Muscle layer of duodenum (tissue), 2 donors: ENCODE measurements around the gene SH3D19.
A peak's percentile ranks its signal among the peaks of the same experiment; 100 is the strongest.
"Not testable (repeated sequence)": the region's sequence is repeated elsewhere in the genome, so short reads cannot be mapped to it uniquely, and the experiment has no call there.

Experiments
- H3K27ac ChIP-seq: one replicate; pipeline ENCODE4 v1.7.0; 2013; ENCODE audit warnings: mild to moderate bottlenecking, low read length
- H3K27me3 ChIP-seq: one replicate; pipeline ENCODE4 v1.7.0; 2013; ENCODE audit warnings: low read depth, mild to moderate bottlenecking, control low read depth, low read length
- H3K36me3 ChIP-seq, 2 donors: one replicate each; pipeline ENCODE4 v1.7.0; 2013; ENCODE audit warnings: low read length in 2 of 2, control low read depth in 1 of 2, mild to moderate bottlenecking in 1 of 2; ENCODE audit not compliant: insufficient read depth in 2 of 2, control insufficient read depth in 1 of 2
- H3K4me1 ChIP-seq, 2 donors: one replicate each; pipeline ENCODE4 v1.7.0; 2013; ENCODE audit warnings: low read length in 2 of 2, mild to moderate bottlenecking in 2 of 2, control low read depth in 1 of 2, moderate library complexity in 1 of 2; ENCODE audit not compliant: insufficient read depth in 2 of 2, control insufficient read depth in 1 of 2
- H3K4me3 ChIP-seq, 2 donors: one replicate each; pipeline ENCODE4 v1.7.0; 2013; ENCODE audit warnings: low read length in 2 of 2, low read depth in 1 of 2, mild to moderate bottlenecking in 1 of 2
- H3K9me3 ChIP-seq, 2 donors: one replicate each; pipeline ENCODE4 v1.7.0; 2013; ENCODE audit warnings: low read length in 2 of 2, control low read depth in 1 of 2, mild to moderate bottlenecking in 1 of 2; ENCODE audit not compliant: control insufficient read depth in 1 of 2
- donor health status: healthy.

SH3D19 gene

DNA sequence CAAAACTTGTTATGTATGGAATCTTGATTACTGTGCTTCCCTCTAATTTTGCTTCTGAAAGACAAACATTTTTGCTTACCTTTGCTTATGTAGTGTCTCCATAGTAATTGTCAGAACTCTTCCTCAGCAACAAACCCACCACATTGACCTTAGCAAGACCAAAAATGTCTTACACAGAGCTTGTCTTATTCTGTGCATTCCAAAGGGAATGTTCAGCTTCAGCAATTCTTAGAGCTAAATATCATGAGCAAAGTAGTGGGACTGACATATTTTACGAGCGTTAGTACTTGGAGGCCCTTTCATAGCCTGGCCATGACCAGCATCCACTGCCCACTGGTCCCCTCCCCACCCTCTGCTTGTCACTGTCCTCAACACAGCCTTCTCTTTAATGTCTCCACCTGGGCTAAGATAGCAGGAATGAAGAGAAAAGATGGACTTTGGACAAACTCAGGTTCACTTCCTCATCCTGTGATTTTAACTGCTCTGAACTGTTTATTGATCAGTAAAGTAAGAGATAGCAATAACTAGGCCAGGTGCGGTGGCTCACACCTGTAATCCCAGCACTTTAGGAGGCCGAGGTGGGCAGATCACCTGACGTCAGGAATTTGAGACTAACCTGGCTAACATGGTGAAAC is 15.5 kb upstream of the SH3D19 start:
- Histone ChIP-seq H3K36me3 (no peaks in the 10 kb centered on the region), H3K9me3 (no peaks in the 10 kb centered on the region), H3K4me1 (no peaks in the 10 kb centered on the region), H3K27me3 (no peaks in the 10 kb centered on the region), H3K4me3 (no peak overlapping the region), H3K27ac (no peak overlapping the region)

DNA sequence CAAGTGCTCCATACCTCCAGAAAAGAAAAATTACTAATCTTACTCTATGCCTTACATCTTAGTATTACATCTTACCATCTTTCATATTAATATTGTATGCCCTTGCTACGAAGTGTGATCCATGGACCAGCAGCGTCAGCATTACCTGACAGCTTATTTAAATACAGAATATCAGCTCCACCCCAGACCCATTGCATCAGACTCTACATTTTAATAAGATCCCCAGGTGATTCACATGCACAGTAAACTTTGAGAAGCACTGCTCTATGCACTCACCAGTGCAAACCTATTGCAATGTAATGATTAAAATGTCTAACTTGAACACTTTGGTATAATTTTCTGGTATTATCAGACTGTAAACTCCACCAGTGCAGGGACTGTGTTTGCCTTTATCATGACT is 14.1 kb upstream of the SH3D19 start:
- Histone ChIP-seq H3K9me3 (no peaks in the 10 kb centered on the region), H3K4me3 (no peak overlapping the region), H3K4me1 (no peaks in the 10 kb centered on the region), H3K27ac (no peak overlapping the region), H3K36me3 (no peaks in the 10 kb centered on the region), H3K27me3 (no peaks in the 10 kb centered on the region)

DNA sequence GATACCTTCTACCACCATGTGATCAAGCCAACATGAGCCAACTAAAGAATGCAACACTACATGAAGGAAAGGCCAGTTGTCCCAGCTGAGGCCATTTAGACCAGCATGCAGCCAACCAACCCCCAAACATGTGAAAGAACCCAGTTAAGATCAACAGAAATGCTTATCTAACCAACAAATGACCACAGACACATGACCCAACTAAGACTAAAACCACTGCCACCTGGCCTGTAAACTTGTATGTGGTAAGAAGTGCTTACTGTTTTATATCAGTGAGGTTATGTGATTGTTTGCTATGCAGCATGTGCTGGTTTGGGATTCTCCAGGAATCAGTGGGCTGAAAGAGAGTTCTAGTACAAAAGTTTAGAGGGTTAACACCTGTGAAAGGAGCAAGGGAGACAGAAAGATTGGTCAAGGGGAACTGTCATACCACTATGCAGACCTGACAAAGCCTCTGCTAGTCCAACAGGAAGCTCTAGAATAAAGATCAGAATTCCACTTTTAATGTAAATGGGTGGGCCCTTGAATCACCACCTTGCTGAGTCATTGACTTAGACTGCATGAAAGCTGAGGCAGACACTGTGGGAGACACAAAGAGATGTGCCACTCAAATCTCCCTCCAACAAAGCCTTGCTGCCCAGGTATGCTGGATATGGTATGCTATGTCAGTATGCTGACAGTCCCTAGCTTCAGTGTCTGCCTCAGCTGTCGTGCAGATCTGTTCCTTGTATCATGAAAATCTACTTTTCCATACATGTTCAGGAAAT is 6.1 kb upstream of the SH3D19 start:
- no peaks in the 10 kb centered on the region for H3K27me3 ChIP-seq
- no peaks in the 10 kb centered on the region for H3K4me1 ChIP-seq
- no peaks in the 10 kb centered on the region for H3K36me3 ChIP-seq
- no peaks in the 10 kb centered on the region for H3K9me3 ChIP-seq
- no peak overlapping the region for H3K4me3 ChIP-seq
- H3K27ac ChIP-seq, result no peak overlapping the region

DNA sequence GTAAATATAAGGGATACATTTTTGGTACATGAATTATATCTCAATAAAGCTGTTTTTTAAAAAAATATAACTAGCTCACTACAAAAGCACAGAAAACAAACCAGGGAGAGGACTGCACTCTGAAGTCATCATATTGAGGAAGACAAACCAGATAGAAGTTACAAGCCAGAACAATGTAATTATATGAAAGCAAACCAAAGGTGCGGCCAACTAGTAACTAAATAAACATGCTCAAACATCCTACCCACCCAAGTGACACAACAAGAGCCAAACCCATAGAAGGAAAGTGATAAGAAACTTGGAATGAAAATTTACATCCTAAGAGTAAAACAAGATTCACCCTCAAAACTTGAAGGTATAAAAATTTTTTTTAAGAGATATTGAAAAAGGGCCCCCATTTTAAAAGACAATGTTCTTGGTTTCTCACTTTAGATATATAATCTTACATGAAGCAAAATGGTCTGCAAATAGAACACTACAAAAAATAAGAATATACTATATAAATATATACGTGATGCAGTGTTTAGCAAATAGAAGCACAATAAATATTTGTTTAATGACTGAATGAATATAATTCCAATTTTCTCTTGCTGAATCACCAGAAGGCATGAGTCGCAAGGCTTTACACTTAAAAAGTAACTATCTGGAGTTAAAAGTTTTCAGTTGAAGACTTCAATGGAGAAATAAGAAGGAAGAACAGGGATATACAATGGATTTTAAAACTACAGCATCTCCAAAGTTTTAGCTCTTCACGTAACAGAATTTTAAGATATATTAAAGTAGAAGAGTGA is 4.0 kb upstream of the SH3D19 start:
- Histone ChIP-seq H3K9me3 (no peaks in the 10 kb centered on the region), H3K36me3 (no peaks in the 10 kb centered on the region), H3K27ac (no peak overlapping the region), H3K4me1 (peaks cover 0 to 4% of the 10 kb centered on the region in 2 donors), H3K27me3 (no peaks in the 10 kb centered on the region), H3K4me3 (no peak overlapping the region)

DNA sequence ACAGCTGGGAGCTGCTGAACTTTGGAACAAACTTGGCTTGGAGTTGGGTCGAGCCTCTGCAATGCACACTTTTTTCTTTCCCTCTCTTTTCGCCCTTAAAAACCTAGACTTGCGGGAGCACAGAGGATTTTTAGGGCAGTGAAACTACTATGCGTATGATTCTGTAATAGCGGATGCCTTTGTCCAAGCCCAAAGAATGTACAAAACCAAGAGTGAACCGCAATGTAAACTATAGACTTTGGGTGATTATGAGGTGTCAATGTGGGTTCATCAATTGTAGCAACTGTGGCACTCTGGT is 493 bp upstream of the SH3D19 start:
- peak overlapping the region; percentile 87 for H3K27ac ChIP-seq
- no peaks in the 10 kb centered on the region for H3K27me3 ChIP-seq
- H3K4me1 ChIP-seq, result peaks cover 0 to 18% of the 10 kb centered on the region in 2 donors
- H3K4me3 ChIP-seq, result peak overlapping the region; percentile 71 to 80
- H3K9me3 ChIP-seq, result no peaks in the 10 kb centered on the region
- no peaks in the 10 kb centered on the region for H3K36me3 ChIP-seq

DNA sequence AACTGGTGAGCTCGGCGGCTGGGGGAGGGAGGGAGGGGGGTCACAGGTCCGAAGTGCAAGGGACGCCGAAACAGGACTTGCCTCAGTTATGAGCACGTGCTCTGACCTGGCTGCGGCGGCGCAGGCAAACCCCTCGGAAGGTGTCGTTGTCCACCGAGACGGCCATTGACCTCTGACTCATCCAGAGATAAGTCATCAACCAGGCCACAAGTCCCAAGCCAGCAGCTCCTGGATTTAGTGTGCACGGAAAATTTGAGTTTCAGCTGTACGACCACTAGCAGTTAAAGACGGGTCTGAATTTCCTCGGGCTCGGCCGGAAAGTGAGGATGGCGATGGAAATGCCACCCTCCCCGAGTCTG is 674 bp downstream of the SH3D19 start:
- H3K4me1 ChIP-seq, result peaks cover 0 to 18% of the 10 kb centered on the region in 2 donors

DNA sequence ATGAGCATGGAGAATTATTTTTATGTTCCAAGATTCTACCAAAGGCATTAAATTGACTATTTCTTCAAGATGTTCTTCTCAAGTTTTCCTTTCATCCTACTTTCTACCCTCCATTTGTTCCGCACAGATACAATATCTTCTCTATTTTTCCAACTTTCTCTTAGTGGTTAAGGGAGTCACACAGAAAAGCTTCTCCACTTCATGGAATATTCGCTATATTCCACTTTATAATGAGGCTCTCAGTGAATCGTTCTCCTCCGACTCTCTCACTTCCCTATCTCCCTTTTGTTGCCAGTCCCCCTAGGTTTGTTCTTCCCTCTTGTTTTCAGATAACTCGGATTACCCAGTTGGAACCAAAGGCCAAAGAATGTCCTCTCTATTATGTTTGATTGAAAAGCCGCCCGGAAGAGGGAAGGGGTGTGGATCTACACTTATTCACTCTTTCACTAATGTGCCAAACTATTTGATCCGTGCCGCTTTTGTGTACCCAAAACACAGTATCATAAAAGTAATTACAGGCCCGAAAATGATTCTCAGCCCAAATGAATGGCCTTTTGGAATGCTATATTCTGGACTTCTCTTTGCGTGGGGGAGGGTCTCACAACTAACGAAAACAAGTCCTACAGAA is 1.2 kb downstream of the SH3D19 start:
- peaks cover 0 to 18% of the 10 kb centered on the region in 2 donors for H3K4me1 ChIP-seq
- H3K4me3 ChIP-seq, result peak overlapping the region; percentile 75 to 80
- H3K9me3 ChIP-seq, result no peaks in the 10 kb centered on the region
- peak overlapping the region; percentile 87 for H3K27ac ChIP-seq
- no peaks in the 10 kb centered on the region for H3K36me3 ChIP-seq
- H3K27me3 ChIP-seq, result no peaks in the 10 kb centered on the region

More for the DNA sequence above, 674 bp downstream of the SH3D19 start:
- Histone ChIP-seq H3K27ac (peak overlapping the region; percentile 87), H3K9me3 (no peaks in the 10 kb centered on the region), H3K27me3 (no peaks in the 10 kb centered on the region), H3K36me3 (no peaks in the 10 kb centered on the region), H3K4me3 (peak overlapping the region; percentile 75 to 80)

DNA sequence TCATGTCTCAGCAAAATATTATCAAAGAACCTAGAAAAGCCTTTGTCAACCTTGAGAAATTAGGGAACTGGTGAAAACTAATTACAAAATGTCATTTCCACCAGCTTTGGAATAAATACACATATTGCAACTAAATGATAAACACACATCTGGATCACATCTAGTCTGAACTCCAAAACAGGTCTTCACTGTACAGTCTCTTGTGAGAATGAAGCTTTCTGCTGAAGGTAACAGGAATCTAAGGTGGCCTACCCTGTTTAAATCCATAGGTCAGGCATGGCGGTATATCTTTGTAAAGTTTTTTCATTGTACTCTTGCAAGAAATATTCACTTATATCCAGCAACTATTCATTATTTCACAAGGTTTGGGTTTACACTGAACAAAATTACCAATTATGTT is 1.7 kb downstream of the SH3D19 start:
- Histone ChIP-seq H3K9me3 (no peaks in the 10 kb centered on the region), H3K4me3 (peak overlapping the region; percentile 75 to 80), H3K36me3 (no peaks in the 10 kb centered on the region), H3K27ac (peak overlapping the region; percentile 87), H3K4me1 (peaks cover 0 to 18% of the 10 kb centered on the region in 2 donors), H3K27me3 (no peaks in the 10 kb centered on the region)

DNA sequence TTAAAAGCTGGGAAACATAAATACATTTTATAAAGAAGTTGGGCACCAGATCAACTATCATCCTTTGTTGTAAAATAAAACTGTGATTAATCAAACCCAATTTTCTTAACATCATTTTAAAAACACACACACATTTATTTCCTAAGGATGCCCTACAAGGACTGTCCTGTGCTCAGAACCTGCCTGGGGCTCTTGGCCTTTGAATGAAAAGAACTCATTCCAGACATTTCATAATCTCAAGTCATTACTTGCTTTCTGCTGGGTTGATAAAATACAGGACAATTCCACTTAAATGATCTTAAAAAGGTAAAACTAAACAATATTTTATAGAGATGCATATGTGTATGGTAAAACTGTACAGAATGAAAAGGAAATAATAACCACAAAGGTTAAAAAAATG is 2.8 kb downstream of the SH3D19 start:
- H3K27ac ChIP-seq, result peak overlapping the region; percentile 87
- H3K27me3 ChIP-seq, result no peaks in the 10 kb centered on the region
- no peaks in the 10 kb centered on the region for H3K36me3 ChIP-seq
- H3K4me1 ChIP-seq, result peaks cover 0 to 18% of the 10 kb centered on the region in 2 donors
- no peaks in the 10 kb centered on the region for H3K9me3 ChIP-seq
- peak overlapping the region; percentile 75 to 80 for H3K4me3 ChIP-seq

DNA sequence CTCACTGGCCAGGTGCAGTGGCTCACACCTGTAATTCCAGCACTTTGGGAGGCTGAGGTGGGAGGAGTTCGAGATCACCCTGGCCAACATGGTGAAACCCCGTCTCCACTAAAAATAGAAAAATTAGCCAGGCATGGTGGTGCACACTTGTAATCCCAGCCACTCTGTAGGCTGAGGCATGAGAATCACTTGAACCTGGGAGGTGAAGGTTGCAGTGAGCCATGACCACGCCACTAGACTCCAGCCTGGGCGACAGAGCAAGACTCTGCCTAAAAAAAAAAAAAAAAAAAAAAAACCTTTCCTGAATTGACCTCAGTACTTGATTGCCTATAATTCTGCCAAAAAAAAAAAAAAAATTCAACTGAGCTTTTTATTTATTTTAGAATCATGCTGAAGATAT is 3.2 kb downstream of the SH3D19 start:
- not testable (repeated sequence) for H3K9me3 ChIP-seq, H3K27me3 ChIP-seq, H3K36me3 ChIP-seq
- peak overlapping the region in 1 of 2 donors; percentile 17 for H3K4me3 ChIP-seq
- H3K27ac ChIP-seq, result peak overlapping the region; percentile 87
- peaks cover 0 to 18% of the 10 kb centered on the region in 2 donors for H3K4me1 ChIP-seq

DNA sequence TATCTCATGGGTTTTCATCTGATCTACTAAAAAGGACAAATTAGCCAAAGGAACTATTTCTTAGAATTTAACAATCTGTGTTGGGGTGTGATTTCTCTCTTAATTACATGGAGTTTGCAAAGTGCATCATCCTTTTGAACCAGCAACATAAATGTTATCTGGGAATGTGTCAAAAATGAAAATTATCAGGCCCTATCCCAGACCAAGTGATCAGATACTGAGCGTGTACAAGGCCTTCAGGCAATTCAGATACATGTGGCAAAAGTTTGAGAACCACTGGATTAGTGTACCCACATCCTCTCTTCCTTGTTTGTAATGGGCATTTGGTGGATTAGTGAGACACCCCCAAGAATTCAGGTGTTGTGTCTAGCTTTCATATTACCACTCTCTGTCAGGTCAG is 3.8 kb downstream of the SH3D19 start:
- no peaks in the 10 kb centered on the region for H3K9me3 ChIP-seq
- no peaks in the 10 kb centered on the region for H3K36me3 ChIP-seq
- H3K4me3 ChIP-seq, result peak overlapping the region in 1 of 2 donors; percentile 17
- peak overlapping the region; percentile 35 for H3K27ac ChIP-seq
- peaks cover 0 to 18% of the 10 kb centered on the region in 2 donors for H3K4me1 ChIP-seq
- no peaks in the 10 kb centered on the region for H3K27me3 ChIP-seq
